Retina (tissue), 1 donor: ENCODE measurements around the gene RUNDC3A.

Experiments used
- DNase-seq: peaks from one replicate; pipeline ENCODE4 v3.0.0-alpha.2; 2016

The RUNDC3A gene

DNA sequence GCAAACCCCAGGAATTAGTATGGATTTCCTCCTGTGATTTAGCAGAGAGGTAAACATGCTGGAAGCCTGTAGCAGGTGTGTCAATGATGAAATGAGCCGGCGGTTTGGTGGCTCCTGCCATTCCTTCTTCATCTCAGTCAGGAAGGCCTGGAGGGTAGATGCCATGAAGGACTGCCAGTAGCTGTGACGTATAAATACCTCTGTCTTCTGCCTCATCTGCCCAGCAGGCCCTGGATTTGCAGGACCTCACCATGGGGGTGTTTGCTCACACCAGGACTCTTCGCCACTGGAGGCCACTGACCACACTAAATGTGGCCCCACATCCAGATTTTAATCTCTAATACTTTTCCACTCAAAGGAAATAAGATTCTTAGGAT is 24.4 kb upstream of the RUNDC3A start:
- no peak for DNase-seq

DNA sequence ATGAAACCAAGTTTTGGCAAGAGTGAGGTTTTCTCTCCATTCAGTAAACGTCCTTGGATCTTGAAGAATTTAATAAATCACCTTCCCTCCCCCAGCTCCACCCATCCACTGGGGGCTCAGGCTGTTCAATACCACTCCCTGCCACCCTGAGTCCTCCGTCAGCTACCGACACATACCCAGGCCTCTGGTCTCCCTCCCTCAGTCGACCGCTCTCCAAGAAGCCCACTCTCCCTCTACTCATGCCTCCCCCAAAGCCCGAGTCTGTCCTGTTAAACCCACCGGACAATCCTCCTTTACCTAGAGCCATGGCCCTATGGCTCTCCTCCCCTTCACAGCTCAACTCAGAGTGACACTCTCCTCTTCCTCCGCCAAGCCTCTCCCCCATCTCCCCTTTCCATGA is 20.8 kb upstream of the RUNDC3A start:
- no peak for DNase-seq

DNA sequence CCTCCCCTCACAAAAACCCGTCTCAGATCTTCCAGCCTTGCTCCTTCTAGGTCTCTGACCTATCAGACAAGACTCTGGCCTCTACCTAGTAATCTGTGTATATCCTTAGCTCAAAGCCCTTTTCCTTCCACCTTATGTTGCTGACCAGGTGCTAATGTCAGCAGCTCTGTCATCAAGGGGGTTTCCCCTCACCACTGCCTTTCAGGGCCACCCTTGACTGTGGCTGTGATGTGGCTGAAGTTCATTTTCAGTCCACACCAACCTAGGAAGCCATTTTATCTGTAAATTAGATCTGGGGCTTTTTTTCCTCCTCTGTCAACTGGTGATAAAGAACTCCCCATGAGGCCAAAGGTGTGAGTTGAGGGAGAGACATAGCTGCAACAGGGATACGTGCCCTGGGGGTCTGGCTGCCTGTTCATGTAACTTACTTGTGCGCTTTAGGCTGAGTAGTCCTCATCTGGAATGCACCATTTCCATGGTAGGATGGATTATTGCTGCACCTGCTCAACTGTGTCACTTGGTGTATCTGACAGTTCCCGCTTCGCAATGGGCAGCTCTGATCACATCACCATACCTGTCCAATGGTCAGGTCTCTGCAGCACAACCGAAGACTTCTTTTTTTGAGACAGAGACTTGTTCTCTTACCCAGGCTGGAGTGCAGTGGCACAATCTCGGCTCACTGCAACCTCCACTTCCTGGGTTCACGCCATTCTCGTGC is 14.7 kb upstream of the RUNDC3A start:
- DNase-seq = no peak

DNA sequence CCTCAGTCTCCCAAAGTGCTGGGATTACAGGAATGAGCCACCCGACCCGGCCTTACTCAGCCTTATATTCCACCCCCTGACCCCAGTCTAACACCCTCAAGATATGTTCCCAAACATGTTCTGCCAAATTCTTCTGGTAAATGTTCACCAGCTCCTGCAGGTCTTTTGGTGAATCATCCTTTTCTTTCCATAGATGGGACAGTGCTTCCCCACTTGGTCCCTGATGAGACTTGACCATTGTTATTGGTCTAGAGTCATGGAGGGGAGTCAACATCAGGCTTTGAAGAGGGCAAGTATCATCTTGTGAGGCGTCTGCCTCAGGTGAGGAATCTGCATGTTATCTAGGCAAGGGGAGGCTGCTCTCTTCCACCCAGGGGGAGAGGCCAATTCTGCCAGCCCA is 10.4 kb upstream of the RUNDC3A start:
- DNase-seq = no peak

DNA sequence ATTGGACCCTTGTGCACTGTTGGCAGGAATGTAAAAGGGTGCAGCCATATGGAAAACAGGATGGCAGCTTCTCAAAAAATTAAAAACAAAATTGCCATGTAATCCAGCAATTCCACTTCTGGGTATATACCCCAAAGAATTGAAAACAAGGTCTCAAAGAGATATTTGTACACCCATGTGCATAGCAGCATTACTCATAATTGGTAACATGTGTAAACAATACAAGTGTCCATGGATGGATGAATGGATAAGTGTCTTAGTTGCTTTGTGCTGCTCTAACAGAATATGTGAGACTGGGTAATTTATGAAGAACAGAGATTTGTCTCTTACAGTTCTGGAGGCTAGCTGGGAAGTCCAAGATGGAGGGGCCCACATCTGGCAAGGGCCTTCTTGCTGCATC is 3.8 kb upstream of the RUNDC3A start:
- no peak for DNase-seq

DNA sequence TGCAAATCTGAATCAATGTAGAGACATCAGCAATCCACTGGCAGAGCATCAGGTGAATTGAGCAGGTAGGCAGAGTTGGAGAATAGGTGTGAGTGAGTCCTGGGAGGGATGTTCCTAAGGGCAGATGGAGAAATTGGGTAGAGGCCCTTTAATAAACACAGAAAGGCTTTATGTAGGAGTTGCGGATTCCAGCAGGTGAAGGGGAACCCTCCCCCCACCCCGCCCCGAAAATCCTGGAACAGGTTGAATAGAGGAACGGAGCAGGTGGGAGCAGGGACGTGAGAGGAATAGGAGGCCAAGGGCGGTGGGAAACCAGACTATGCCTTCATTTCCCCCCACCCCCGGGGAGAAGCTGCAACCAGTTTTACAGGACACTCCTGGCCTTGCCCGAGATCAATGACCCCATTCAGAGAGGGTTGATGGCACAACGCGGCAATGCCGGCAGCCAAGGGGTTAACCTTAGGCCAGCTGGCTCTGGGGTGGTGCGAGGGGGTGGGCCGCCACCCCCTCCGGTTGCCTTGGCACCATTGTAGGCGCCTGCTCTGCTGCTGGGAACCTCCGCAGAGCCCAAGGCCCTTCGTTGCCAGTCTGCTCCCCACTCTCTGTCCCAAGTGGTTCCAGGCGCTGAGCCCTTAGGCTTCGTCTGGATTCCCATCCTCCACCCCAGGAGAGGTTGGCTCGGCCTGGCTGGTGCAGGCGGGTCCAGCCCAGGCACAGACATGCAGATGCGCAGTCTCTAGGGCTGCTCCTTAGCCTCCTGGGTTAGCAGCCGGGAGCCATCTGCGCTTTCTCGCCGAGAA is 814 bp upstream of the RUNDC3A start:
- DNase-seq = peak; percentile 88

DNA sequence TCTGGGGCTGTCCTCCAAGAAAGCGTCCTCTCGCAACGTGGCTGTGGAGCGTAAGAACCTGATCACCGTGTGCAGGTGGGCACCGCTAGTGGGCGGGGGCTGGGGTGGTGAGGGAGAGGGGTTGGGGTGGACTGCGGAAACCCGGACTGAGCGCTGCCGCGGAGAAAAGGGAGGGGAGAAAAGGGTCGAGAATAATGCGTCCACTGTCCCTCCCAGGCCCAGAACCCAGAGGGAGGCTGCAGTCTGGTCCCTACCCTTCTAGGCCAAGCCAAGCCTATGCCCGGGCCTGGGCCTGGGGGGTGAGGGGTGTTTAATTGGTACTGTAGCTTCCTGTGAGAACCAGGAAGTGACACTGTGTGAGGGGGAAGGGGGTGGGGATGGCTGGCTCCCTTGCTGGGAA is 464 bp downstream of the RUNDC3A start:
- DNase-seq = peak; percentile 43

DNA sequence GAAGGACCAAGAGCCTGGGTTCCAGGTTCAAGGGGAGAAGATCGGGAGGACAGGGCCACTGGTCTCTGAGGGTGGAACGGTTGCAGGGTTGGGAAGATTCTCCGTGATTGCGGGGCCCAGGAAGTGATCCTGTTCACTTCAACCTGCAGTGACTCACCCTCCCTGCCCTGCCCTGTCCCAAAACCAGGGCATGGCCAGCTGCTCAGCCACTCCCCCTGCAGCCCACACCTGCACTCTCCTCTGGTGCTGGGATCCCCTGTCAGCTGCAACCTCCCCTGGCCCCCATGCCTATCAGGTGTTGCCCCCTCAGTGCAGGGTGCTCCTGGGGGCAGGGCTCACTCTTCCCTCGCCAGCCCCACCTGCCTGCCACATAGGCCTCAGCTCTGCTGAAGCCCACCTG is 1.1 kb downstream of the RUNDC3A start:
- DNase-seq = no peak

DNA sequence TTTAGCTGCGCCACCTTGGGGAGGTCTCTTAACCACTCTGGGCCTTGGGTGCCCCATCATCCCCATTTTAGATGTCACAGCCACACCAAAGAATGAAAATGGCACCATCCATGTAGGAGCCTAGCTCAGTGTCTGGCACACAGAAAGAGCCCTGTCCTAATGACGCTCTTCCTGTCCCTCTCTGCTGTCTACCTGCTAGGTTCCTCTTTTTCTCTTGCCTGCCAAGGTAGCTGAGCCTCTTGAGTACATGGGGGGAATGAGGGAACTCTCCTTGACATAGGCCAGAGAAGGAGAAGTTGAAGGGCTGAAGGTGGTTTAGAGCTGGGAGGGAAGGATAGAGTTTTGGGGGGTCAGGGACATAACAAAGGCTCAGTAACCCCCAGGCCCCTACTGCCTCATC is 1.8 kb downstream of the RUNDC3A start:
- no peak for DNase-seq

DNA sequence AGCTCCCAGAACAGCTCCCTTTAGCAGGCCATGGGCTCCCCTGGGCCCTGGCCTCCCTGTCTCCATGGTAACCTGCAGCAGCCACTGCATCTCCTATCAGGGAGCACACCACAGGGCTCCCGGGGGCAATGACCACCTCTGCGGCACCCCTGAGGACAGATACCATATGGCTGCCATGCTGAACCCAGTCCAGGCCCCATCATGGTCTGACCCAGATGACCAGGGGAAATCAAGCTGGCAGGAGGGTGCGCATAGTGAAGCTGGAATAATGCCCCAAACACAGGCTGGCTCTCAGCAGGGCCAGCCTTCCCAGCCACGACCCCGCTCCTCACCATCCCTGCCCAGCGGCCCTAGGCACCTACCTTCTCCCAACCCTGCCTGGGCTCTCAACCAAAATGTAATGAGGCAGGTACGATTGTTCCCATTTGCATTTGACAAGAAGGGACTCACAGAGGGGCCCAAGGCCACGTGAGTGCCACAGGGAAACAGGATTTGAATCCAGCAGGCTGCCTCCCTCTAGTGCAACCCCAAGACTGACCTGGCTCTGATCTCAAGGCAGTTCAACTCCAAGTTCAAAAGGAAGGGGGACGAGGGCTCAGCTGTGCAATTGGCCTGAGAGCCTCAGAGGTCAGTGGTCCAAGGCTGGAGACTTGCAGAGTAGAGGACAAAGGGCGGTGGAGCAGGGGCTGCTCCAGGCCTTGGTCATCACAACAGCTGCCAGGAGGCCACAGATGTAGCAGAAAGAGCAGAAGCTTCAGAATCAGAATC is 2.4 kb downstream of the RUNDC3A start:
- peak; percentile 38 for DNase-seq

DNA sequence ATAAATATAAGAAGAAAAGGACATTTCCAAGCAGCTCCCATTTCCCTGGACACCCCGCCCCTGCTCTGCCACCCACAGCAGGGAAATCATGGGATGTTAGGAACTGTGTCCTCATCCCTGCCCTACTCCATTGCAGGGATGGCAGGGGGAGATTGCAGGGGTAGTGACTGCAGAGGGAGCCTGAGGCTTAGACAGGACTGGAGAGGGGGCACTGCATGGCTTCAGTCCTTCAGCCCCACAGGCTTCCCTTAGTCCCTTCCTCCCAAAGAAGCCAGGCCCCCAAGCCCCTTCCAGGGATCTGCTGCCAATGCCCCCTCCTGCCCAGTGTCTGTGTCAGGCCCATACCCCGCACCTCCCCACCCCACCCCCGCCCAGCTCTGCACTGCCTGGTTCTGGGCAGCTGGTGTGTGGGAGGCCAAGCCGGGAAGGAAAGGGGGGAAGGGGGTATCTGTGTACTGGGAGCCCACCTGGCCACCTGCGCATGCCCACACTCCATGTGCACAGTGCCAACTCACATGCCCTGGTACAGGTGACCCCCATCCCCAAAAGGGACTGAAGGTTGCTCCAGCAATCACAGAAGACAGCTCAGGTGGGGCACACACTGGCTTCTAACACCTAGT is 3.3 kb downstream of the RUNDC3A start:
- DNase-seq = no peak

DNA sequence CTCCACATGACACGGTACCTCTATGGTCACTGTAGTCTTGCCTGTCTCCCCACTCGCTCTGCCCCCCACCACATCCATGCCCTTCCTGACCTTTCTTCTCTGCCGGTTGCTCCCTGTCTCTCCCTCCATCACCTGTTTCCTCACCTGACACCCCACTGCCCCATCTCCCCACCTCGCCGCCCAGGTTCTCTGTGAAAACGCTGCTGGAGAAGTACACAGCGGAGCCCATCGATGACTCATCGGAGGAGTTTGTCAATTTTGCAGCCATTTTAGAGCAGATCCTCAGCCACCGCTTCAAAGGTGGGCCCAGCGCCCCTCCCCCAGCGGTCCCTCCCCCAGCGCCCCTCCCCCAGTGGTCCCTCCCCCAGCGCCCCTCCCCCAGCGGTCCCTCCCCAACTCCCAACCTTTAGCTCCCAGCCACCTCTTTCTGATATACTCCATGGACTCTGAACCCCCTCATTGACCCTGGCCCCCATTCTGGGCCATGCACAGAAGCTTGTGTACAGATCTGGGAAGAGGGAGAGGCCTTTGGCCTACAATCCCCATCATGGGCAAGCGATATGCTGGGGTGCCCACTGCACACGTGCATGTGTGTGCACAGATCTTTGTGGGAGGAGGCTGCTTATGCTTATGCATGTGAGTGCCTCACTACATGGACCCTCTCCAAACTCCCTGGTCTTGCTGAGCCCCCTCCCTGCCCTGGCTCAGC is 4.1 kb downstream of the RUNDC3A start:
- DNase-seq = no peak

DNA sequence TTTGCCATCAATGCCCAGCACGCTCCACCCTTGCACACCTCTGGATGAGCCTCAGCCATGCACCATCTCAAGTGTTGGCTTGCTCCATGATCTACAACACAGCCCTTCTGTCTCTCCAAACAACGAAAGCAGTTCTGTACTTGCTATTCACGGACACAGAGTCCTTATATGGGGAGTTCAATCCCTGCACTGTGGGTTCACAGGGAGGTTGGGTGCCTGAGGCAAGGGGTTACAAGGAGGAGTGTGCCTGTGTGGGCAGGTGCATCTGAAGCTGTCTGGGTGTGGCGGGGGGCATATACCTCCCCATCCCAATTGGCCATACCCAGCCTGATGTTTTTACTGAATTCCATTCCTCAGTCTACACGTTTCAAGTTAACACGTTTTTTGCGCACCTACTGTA is 5.6 kb downstream of the RUNDC3A start:
- no peak for DNase-seq

DNA sequence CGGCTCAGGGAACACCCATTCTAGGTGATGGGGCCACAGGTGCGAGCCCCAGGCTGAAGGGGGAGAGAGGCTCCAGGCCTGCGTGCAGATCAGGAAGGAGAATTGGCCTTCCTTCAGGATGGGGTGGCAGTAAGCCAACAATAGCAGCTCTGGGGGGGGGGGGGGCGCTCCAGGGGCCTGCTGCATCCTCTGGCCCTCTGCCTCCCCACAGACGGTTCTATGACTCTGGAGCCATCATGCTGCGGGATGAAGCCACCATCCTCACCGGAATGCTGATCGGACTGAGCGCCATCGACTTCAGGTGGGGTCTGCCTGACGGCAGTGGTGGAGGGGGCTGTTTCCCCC is 6.1 kb downstream of the RUNDC3A start:
- no peak for DNase-seq

DNA sequence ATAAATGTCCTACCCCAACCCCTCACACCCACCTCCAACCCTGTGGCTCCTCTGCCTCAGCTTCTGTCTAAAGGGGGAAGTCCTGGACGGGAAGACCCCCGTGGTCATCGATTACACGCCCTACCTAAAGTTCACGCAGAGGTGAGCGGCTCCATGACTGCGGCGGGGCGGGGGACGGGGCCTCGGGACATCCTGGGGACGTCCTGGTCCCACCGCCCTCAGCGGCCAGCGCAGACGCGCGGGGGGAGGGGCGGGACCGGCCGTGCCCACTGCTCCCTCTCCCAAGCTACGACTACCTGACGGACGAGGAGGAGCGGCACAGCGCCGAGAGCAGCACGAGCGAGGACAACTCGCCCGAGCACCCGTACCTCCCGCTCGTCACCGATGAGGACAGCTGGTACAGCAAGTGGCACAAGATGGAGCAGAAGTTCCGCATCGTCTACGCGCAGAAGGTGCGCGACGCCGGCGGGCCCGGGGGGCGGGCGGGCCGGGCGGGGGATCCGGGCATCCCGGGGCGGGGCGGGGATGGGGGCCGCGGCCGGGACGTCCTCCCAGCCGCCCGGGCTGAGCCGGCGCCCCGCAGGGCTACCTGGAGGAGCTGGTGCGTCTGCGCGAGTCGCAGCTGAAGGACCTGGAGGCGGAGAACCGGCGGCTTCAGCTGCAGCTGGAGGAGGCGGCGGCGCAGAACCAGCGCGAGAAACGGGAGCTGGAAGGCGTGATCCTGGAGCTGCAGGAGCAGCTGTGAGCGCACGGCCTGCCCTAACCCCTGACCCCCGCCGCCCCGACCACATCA is 6.7 kb downstream of the RUNDC3A start:
- DNase-seq = no peak

DNA sequence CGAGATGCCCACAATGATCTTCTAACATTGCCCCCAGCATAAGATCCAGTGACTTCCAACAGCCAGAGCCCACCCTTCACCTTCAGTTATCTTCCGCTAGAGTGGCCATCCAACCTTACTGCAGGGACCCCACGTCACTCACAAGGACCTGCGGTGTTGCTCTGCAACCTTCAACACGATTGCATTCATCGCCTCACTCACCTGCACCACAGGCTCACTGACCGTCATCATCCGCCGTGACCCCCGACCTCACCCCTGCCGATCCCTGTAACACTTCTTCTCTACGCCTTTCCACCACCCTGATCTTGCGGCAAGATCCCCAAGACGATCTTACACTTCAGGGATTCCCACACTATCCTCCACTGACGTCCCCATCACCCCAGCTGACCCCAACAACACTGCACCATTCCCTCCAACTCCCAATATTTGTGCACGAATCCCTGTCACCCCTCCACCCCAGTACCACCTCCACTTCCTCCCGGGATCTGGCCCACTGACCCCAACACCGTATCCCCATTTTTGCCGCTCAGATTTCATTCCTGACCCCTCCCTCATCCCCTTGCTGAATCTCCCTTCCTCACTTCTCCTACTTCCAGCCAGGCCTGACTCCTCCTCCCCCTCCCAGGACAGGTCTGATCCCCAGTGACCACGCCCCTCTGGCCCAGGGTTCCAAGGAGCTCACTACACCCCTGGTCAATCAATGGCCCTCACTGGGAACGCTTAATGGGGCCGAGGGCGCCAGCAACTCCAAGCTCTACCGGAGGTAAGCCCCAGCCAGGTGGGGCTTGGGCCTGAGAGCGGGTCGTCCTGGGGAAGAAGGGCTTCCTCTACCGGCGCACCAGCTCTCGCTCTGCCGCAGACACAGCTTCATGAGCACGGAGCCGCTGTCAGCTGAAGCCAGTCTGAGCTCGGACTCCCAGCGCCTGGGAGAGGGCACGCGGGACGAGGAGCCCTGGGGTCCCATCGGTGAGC is 7.6 kb downstream of the RUNDC3A start:
- DNase-seq = no peak

DNA sequence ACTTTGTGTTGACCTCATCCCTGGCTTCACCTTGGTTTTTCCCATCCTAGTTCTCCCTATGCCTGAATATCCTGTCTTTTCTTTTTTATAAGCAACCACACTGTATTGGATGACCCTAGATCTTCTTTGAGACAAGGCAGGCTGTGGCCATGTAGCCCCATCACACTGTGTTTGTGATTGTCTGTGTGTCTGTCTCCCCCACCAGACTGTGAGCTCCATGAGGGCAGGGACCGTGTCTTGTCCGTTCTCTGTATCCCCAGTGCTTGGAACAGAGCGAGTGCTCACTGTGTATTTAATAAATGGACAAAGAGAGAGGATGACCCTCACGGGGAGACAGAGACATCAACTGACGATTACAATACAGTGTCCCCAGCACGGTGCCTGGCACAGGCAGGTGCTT is 9.1 kb downstream of the RUNDC3A start:
- DNase-seq = no peak

DNA sequence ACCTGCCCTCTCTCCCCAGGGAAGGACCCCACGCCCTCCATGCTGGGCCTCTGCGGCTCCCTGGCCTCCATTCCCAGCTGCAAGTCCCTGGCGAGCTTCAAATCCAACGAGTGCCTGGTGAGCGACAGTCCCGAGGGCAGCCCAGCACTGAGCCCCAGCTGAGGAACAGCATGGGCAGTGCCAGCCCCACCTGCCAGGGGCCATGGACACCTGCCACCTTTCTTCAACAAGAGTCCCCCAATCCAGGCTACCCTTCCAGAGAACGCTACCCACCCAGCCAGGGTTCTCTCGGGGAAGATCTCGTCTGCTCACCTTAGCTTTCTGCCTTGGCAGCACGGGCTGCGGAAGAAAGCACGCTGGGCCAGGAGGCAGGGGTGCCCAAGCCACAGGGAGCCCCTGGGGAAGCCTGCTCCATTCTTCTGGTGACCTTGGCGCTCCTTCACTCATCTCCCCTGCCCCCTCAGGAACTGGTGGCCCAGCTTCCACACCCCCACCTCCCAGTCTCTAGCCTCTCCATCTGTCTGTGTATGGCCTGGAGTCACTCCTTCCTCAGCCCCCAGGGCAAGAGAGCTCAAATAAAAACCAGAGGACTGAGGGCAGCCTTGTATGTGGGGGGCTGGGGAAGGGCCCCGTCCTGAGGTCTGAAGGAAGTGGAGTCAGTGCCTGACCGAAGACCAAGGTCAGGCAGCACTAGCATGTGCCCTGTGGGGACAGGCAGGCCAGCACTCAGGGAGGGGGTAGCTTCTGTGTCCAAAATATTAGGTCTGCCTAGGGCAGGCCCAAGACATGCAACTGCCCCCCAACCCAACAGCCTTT is 9.9 kb downstream of the RUNDC3A start:
- DNase-seq = no peak

DNA sequence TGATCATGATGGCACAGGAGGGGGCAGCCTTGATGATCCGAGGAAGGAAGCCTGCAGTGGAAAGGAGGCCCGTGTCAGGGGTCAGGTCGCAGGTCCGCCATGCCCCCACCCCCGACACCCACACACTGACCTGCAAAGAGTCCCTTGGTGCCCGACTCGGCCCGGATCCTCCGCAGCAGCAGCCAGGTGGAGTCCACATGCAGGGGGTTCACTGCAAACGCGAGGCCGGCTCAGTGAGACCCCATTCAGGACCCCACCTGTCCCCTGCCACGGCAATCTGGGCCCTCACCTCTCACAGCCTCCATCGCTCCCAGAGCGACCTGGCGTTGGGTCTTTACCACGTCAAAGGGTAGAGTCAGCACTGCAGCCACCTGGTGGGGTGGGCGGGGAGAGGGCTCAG is 11.7 kb downstream of the RUNDC3A start:
- DNase-seq = no peak
